GM19239 (cell line): ENCODE measurements around the gene BCL2.

Experiments
- DNase-seq: peaks from one replicate; pipeline ENCODE4 v3.0.0; 2011; ENCODE audit warnings: low spot score; ENCODE audit not compliant: insufficient read length
- FAIRE-seq: peaks from 2 replicates; lab custom pipeline; 2011; peaks lifted over from hg19 to GRCh38; lab: Jason Lieb, UNC

The BCL2 gene

DNA sequence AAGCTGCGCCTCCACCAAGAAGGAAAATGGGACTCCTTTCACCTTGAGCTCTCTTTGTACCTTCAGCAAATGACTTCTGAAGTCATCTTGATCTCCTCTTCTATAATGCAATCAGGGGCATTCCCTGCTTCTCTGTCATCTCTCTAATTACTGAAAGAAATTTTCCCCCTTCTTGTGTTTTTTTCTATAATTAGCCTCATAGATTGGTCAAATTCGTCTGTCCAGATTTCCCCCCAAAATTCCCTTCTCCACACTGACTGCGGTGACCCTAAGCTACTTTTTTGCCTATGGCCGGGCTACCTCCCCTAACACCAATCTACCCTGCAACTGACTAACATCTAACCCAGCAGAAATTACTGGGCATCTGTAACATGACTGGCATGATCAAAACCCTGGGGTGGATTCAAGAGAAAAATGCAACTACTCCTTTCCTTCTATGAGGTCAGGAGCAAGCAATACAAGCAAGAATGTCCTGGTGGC, 168.6 kb downstream of the BCL2 start:
- FAIRE-seq, result peak; percentile 91

DNA sequence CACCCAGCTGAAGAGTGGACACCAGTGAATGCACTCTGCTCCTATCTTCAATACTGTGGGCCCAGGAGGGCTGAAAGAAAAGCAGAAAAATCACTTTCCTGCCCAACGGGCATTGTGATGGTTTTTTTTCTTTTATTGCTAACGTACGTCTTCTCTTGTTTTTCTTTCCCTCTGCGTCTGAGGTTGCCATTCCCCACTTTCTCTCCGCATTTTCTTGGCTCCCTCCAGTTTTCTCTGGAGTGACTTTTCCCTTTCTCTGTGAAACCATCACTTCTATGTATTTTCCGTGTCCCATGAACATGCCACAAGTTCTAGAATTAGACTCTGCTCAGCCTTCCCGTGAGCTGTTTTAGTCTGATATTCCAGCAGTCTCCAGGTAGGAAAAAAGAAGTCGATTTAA, 169.2 kb downstream of the BCL2 start:
- FAIRE-seq, result peak; percentile 88
- no peak for DNase-seq

More for the DNA sequence above, 168.6 kb downstream of the BCL2 start:
- DNase-seq, result no peak

DNA sequence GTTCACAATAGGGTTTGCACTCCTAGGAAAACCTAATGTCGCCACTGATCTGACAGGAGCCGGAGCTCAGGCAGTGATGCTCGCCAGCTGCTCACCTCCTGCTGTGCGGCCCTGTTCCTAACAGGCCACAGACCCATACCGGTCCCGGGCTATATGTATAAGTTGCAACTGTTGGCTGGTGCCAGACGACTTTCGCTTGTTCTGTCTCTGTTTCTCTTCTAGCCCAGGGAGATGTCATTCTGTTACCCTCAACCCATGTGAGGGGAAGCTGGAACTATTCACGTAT, 170.3 kb downstream of the BCL2 start:
- peak; percentile 57 for FAIRE-seq
- no peak for DNase-seq

DNA sequence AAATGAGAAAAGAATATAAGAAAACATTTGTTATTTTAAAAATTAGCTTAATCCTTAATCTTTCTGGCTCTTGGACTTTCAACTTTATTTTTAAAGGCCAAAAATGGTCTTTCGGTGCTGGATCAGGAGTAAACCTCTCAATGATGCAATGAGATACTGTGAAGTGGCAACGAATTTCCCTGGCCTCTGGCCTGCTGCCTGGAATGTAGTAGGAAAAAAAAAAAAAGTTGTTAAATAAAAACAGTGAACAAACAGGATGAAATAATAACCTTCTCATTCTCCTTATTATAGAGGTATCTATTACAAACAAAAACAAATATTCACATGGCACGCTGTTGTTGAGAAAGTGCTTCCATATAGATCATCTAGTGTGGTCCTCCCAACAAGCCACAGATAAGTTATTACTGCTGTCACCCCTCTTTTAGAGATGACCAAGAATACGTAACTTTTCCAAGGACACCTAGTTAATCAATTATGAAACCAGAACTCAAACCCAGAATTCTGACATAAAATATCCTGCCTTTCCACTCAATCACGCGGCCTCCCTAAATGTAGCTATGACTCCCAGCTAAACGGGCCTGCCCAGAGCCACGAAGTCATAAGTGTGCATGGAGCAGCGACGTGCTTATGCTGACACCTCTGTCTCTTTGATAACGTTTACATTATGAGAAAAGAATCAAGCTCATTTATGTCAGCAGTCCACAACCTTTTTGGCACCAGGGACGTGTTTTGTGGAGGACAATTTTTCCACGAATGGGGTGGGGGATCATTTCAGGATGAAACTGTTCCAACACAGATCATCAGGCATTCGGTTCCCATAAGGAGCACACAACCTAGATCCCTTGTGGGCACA, 170.9 kb downstream of the BCL2 start:
- DNase-seq (no peak), FAIRE-seq (peak; percentile 71)

DNA sequence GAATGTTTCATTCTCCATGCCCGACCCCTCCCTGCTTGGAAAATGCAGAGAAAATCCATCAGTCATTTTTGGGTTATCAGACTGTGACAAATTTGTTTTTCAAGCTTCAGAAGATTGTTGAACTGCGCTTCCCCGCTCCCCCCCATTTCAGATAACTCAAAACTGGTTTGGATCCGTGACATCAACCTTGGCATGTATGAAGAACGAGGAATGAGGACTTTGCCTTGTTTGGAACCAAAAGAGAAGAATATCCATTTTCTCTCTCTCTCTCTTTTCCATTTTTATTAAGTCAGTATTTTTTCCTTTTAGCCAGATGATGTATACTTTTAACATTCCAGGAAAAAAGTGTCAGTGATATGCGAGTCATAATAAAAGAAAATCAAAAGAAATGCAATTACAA, 171.6 kb downstream of the BCL2 start:
- DNase-seq (no peak), FAIRE-seq (no peak)

DNA sequence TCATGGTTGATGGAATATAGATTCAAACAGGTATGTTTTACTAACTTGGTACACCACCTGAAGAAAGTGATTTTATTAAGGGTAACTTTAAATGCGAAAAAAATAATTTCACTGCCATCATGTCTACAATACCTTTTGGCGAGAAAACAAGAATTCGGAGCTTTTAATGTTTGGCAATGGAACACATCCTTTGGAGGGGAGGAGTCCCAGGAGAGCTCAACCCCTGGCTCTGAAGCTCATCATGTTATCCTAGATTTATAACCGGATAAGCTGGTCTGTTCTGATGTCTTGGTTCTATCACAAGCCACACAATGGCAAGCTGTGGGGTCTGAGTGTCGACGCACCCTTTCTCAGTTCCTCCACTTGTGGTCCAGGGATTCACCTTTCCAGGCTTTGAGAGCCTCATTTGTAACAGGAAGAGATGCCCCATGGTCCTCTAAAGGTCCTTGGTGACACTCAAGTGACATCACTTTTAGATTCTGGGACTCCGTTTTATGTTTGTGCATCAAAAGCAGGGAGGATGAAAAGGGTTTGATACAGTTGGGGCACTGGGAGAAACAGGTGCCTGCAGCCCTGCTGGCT, 172.7 kb downstream of the BCL2 start:
- FAIRE-seq, result peak; percentile 89
- DNase-seq, result no peak

DNA sequence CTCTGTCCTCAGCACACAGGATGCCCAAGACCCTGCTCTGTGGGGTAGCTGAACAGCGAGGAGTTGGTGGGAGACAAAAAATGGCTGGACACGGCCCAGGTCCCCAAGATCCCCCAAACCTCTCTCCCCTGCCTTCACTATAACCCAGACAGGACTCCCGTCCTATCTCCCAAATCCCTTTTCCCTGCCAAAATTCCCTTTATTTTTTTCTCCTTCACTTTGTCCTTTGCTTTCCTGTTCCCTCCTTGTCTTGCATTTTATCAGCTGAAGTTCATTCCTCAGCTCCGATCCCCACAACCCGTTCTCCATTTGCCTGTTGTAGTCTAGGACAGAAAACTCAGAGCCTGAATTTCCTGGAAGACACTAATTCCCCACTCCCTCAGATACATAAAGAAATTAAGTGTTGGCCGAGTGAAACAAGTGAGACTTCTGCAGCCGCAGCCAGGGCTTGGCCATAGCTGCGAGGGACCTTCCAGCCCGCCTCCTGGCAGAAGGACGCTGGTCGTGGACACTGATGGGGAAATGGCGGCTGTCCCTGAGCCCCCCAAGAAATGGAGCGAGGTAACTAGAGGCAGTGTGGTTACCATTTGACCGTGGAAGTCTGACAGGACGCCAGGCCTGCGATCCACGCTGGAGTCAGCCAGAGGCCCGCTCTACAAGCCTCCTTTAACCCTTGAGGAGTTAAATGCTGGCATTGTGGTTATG, 173.6 kb downstream of the BCL2 start:
- no peak for FAIRE-seq
- DNase-seq, result no peak

DNA sequence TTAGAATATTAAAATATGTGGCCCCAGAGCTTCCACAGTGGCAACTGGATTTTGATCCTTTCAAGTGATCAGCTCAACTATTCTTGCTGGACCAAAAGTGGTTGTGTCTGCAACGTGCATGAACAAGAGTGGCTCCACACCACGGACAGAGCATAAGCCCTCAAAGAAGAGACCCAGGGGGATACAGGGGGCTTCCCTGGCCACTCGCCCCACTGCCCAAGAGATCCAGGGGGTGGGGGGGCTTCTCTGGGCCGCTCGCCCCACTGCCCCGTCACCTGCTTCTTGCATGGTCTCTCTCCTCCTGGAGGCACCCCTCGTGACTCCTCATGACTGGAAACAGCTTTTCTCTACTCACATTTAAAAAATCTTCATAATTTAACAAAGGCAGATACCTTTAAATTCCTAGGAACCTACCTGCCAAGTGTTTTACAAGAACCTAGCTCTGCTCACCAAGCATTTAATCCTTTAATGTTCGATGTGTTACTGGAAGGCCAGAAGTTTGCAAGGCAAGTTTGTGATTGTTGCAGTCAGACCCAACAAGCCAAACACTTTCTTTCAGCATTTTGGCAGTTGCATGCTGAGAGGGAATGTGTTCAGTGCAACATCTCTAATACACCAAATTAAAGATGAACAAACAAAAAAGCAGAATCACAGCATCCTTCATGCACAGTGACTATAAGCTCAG, 174.3 kb downstream of the BCL2 start:
- FAIRE-seq, result peak; percentile 11
- DNase-seq, result no peak

DNA sequence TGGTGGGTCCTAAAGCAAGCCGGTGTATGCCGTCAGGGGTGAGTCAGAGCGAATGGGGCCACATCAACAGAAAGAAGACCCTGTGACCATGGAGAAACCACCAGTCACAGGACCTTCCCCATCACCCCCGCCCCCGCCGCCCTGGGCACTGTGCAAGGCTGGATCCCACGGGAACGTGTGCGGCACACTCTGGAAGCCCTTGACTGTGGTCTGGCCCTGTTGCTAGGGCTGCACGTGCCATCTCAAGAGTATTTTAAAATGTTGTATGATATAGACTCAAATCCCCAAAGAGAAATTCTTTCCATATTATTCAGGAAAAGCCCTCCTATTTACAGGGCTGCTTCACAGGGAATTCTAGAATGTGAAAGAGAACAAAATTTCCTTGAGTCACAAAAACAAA, 174.8 kb downstream of the BCL2 start:
- no peak for FAIRE-seq
- DNase-seq, result no peak

DNA sequence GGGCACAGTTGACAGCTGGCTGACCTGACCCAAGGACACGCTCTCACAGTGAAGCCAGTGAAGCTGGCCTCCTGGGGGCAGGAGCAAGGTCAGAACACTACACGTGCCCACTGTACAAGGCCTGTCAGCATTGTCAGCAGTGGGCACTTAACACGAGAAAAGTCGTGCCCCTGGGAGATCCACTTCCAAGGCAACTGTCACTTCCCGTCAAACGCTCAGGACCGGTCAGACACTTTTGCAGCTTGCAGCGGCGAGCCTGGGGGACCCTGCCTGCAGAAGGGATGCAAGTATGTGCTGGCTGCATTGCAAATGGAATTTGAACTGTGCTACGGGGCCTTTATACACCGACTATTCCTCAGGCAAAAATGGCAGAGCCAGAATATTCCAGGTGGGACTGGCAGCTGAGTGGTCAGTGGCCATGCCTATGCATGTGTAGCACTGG, 176.2 kb downstream of the BCL2 start:
- peak; percentile 39 for FAIRE-seq
- no peak for DNase-seq

DNA sequence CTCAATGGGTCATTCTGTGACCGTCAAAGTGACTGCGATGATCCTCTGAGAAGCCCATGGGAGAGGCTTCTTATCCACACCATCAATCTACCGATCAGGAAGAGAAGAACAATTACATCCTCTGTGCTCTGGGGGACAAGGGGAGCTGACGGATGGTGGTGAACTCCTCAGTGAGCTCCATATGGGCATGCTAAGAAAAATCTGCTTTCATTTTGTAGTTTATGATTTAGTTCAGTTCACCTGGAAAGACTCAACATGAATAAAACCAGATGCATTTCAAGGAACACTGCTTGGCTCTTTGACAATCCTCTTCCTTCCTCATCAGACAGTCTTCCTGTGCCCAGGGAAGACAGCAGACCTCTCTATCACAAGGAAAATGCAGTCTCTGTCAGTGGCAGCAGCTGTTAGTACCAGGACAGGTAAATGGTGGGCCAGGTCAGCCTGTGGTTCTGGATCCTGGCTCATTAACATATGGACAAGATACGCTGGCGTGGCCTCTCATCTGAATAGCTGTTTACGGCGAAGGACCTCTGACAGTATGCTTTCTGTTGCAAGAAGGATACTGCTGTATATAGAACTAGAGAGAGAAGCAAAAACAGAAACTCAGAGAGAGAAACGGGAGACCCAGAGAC, 176.9 kb downstream of the BCL2 start:
- DNase-seq, result no peak
- FAIRE-seq, result no peak

DNA sequence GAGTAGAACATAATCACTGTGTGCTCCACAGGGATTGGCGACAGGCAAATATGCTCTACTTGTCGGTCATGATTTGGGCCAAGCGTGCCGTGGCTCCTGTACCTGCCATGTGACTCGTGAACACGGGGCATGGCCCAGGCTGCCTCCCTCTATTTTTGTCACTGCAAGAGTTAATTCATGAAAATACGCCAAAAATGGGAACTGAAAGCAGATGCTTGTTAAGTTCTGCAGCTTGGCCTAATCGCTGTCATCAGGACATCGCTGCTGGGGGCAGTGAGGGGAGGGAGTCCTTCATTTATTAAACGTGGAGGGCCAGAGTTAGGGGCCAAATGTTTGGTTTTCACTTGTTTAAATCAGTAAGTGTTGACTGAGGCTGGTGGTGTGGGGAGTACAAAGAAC, 177.8 kb downstream of the BCL2 start:
- FAIRE-seq (peak; percentile 100), DNase-seq (no peak)

DNA sequence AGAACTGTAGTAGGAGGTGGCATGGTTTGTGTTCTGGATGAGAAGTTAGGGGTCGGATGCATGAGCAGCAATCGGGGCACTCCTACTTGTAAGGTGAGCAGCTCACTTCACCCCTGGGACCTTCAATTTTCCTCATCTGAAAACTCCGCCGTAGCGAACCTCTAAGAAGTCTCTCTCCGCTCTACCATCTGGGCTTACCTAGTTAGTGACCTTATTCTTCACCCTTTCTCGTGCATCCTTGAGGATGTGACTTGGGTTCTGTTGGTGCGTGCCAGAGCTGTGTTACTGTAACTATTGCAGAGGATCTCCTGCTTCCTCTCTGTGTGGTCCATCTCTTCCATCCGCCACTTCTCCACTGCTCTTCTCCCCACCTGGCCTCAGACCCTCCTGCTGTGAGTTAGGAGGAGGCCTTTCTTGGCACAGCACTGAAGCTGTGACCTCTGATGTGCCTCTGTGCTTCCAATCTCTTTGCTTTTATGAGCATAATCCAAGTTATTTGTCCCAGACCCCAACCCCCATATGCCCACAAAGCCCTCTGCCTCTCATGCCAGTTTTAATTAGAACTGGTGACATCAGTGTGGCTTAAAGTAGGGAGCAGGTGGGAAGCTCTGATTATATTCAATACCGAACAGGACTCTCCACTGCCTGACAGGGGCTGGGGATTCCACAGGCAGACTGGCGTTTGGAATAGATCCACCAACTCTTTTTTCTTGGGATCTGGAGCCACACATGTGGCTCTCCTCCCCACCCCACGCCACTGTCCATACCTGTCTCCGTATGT, 178.4 kb downstream of the BCL2 start:
- DNase-seq (no peak), FAIRE-seq (no peak)

DNA sequence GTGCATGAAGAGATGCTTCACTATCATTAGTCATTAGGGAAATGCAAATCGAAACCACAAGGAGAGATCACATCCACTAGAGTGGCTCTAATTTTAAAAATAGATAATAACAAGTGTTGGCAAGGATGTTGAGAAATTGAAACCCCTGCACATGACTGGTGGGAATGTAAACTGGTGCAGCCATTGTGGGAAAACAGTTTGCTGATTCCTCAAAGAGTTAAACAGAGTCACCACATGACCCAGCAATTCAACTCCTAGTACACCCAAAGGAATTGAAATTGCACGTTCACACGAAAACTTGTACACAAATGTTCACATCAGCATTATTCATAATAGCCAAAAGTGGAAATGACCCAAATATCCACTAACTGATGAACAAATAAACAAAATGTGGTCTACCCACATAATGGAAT, 179.5 kb downstream of the BCL2 start:
- no peak for FAIRE-seq
- DNase-seq, result no peak

DNA sequence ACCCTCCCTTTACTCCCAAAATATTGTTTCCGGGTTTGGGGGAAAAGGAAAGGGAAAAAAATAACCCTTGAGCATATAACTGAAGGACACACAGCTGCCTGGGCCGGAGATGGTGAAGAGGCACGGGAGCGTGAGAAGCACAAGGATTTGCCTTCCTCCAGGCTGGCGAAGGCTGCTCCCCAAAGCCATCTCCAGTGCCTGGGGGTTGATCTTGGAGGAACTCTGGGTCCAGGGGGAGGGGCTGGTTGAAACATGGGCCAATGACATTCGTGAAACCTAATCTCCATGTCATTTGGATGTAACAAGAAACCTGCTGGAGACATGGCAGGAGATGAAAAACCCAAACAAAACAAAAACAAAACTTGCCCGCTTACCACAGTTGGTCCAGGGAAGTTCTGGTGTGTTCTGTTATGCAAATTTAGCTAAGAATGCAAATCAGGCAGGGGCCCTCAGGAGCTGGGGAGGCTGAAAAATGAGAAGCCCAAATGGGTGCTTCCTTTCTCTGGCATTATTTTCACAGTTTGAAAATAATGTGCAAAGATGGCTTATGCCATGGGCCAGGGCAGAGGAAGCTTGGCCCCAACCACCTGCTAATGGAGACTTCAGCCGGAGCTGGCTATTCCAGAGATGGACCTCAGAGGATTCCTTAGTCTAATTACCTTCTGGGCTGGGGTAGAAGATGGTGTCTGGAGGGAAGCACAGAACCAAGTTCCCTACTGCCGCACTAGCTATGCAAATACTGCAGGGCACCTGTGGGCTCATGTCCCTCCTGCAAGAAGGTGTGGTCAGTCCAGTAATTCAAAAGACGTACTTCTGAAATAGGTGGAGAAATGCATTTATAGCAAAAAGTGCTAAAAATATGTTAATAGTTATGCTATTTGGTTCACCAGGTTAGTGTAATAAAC, 180.9 kb downstream of the BCL2 start:
- peak; percentile 100 for FAIRE-seq
- no peak for DNase-seq

DNA sequence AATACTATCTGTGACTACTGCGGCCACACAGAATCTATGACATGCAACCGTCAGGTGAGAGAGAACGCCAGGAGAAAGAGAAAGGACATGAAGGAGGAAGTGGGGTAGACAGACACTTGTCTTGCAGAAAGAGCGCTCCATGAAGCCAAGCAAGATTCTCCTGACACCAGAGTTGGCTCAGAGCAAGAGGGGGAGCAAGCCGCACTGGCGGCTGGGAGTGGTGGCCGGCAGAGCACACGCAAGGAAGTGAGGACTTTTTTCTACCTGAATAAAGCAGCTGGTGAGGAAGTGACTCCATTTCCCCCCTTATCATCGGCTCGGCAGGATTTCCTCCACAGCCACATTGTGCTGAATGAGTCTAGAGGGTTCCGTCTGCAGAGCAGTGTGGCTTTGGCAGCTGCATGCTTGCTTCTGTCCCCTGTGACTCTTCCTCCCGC, 181.6 kb downstream of the BCL2 start:
- DNase-seq (no peak), FAIRE-seq (no peak)

DNA sequence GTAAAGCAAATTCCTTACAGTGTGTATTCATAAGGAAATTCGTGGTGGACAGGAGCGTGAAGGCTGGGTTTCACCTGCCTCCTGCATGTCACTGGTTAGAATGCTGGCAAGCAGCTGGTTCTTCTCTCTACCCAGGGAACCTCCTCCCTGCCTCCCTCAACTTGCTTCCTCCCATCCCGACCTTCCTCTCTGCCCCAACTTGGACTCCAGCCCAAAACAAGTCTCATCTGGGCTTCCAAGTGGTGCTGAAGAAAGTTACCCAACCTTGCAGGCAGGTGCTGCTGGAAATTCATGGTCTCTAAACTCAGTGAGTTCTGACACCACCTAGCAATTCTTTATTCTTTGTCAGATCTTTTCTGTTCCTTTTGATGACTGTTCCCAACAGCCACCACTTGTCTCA, 184.5 kb downstream of the BCL2 start:
- no peak for FAIRE-seq

DNA sequence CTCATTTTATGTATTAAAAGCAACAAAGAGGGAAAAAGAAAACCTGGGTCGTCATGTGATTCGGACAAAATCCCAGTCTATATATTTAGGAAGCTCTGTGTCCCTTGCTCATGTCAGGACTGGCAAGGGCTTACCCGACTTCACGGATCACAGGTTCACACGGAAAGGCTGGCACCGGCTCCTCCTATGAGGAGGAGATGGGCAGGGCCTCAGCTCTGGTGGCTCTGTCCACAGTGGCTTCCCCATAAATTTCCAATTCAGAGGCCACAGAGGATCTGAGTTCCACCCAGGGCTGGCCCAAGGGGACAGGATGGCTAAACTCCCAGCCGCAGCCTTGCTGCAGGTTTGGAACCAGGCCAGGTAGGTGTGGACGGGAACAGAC, 186.8 kb downstream of the BCL2 start:
- DNase-seq, result no peak
- FAIRE-seq, result no peak

More for the DNA sequence above, 184.5 kb downstream of the BCL2 start:
- no peak for DNase-seq
